HepG2 (cell line): ENCODE data around the gene TRERF1. TPM values are rescaled to one million over a fixed set of nuclear protein-coding genes. Genes with fewer than 3 reads are reported as not detected.

Source experiments
- ATAC-seq: fragments of 200-7000 bp; cut with Tn5 transposase; 3 replicates; pipeline ENCODE4 v1.9.1; 2020; ENCODE audit warnings: mild to moderate bottlenecking, moderate library complexity
- BruUV-seq: library from RNA; stranded (reverse); fragments of 400-500 nt; replicated peaks from 2 replicates; lab custom pipeline; 2021; lab: Mats Ljungman, UMichigan
- CTCF ChIA-PET: fragments of 300-600 bp; formaldehyde crosslinking; extraction: SDS; loops from one replicate; lab custom pipeline; 2021; ENCODE audit warnings: low total read pairs, inconsistent platforms, low intra/inter-chr PET ratio; lab: Yijun Ruan, JAX
- POLR2A ChIA-PET: fragments of 350-600 bp; sonication (Branson Sonifier 250); formaldehyde crosslinking; loops from one replicate; lab custom pipeline; 2020; ENCODE audit warnings: antibody characterized with exemption, inconsistent platforms; lab: Yijun Ruan, JAX
- DNase-seq: peaks from one replicate; pipeline ENCODE4 v3.0.0-alpha.2; 2015; ENCODE audit warnings: low spot score
- FAIRE-seq: peaks from 3 replicates; lab custom pipeline; 2011; peaks lifted over from hg19 to GRCh38; lab: Jason Lieb, UNC
- H2AFZ ChIP-seq: one replicate; pipeline ENCODE4 v1.6.1; 2011; ENCODE audit warnings: low read length, inconsistent platforms
- H3K27ac ChIP-seq: fragments of 300-600 bp; 3 replicates; pipeline ENCODE4 v1.8.0; 2011; ENCODE audit warnings: mixed run types, mild to moderate bottlenecking, mixed read lengths, low read length, inconsistent platforms; ENCODE audit not compliant: insufficient read depth; ENCODE audit errors: extremely low read length
- H3K27me3 ChIP-seq, 2 experiments: fragments of 200-600 bp in 1 of 2; 2 replicates in 1 of 2; 3 replicates in 1 of 2; pipeline versions ENCODE4 v1.6.0 to v1.8.0; 2011; ENCODE audit warnings: low read length in 2 of 2, mild to moderate bottlenecking in 2 of 2, moderate library complexity in 2 of 2, inconsistent platforms in 1 of 2; ENCODE audit not compliant: insufficient read depth in 2 of 2, control insufficient read depth in 1 of 2
- H3K36me3 ChIP-seq, 2 experiments: fragments of 200-600 bp in 1 of 2; replicated peaks in 1 of 2; 2 replicates in 1 of 2; 3 replicates in 1 of 2; pipeline versions ENCODE4 v1.5.1 to v1.8.0; 2011; ENCODE audit warnings: low read length in 2 of 2, inconsistent platforms in 1 of 2; ENCODE audit not compliant: insufficient read depth in 2 of 2, control insufficient read depth in 1 of 2
- H3K4me1 ChIP-seq: 2 replicates; pipeline ENCODE4 v1.5.1; 2012; ENCODE audit warnings: low read length, inconsistent platforms; ENCODE audit not compliant: insufficient read depth
- H3K4me2 ChIP-seq: 2 replicates; pipeline ENCODE4 v1.6.0; 2011; ENCODE audit warnings: low read depth, low read length, inconsistent platforms
- H3K4me3 ChIP-seq, 3 experiments: fragments of 200-600 bp in 1 of 3; sonication (generic), shearing (Covaris generic) in 1 of 3; replicated peaks in 1 of 3; 2 replicates each; pipeline ENCODE4 v1.5.1; 2011 to 2016; ENCODE audit warnings: low read length in 3 of 3, inconsistent platforms in 2 of 3, low read depth in 2 of 3, mild to moderate bottlenecking in 2 of 3, control low read depth in 1 of 3, mixed read lengths in 1 of 3; ENCODE audit not compliant: insufficient read depth in 1 of 3
- H3K79me2 ChIP-seq: one replicate; pipeline ENCODE4 v1.6.1; 2011; ENCODE audit warnings: low read length, inconsistent platforms; ENCODE audit not compliant: insufficient read depth
- H3K9ac ChIP-seq: 2 replicates; pipeline ENCODE4 v1.6.0; 2011; ENCODE audit warnings: mild to moderate bottlenecking, low read depth, low read length, inconsistent platforms; ENCODE audit not compliant: insufficient read depth
- H3K9me3 ChIP-seq: 2 replicates; pipeline ENCODE4 v1.5.1; 2012; ENCODE audit warnings: mild to moderate bottlenecking, low read length
- H4K20me1 ChIP-seq: 2 replicates; pipeline ENCODE4 v1.6.0; 2011; ENCODE audit warnings: inconsistent platforms, mild to moderate bottlenecking, low read length, moderate library complexity; ENCODE audit not compliant: insufficient read depth
- HMGA1 ChIP-seq: sonication (generic); formaldehyde crosslinking; conservative IDR thresholded peaks from 2 replicates; pipeline ENCODE4 v1.4.0; 2020; ENCODE audit warnings: missing genetic modification reagents
- HMGXB4 ChIP-seq, 2 experiments: sonication (generic) in 1 of 2; formaldehyde crosslinking in 1 of 2; IDR thresholded peaks; 2 replicates each; pipeline versions ENCODE4 v1.4.0 to v1.6.1; 2018 to 2020; ENCODE audit warnings: missing genetic modification reagents in 2 of 2, borderline replicate concordance in 1 of 2, low read depth in 1 of 2, mild to moderate bottlenecking in 1 of 2, missing biosample characterization in 1 of 2
- MAX ChIP-seq: IDR thresholded peaks from 2 replicates; pipeline ENCODE4 v1.6.1; 2012; ENCODE audit warnings: inconsistent platforms
- PHF20 ChIP-seq: sonication (generic); formaldehyde crosslinking; IDR thresholded peaks from 2 replicates; pipeline ENCODE4 v1.5.0; 2020; ENCODE audit warnings: mild to moderate bottlenecking, missing genetic modification reagents
- PRPF4 ChIP-seq: fragments of 200-400 bp; formaldehyde crosslinking; IDR thresholded peaks from 2 replicates; pipeline ENCODE4 v1.6.1; 2016; ENCODE audit warnings: low read length, low read depth; ENCODE audit not compliant: poor library complexity, severe bottlenecking
- ZBTB40 ChIP-seq, 2 experiments: fragments of 450-650 bp in 1 of 2; sonication (generic) in 1 of 2; formaldehyde crosslinking in 1 of 2; IDR thresholded peaks; 2 replicates each; pipeline versions ENCODE4 v1.6.1 to v1.8.0; 2016 to 2022; ENCODE audit warnings: antibody characterized with exemption in 1 of 2, mild to moderate bottlenecking in 1 of 2, missing genetic modification reagents in 1 of 2
- ZKSCAN8 ChIP-seq: IDR thresholded peaks from 2 replicates; pipeline ENCODE4 v1.6.1; 2016; ENCODE audit warnings: borderline replicate concordance, missing genetic modification reagents, missing compliant biosample characterization
- ZMAT5 ChIP-seq: sonication (generic); formaldehyde crosslinking; IDR thresholded peaks from 2 replicates; pipeline ENCODE4 v1.5.0; 2020; ENCODE audit warnings: mild to moderate bottlenecking, low read depth, missing genetic modification reagents, borderline replicate concordance
- ZNF235 ChIP-seq: sonication (generic); formaldehyde crosslinking; IDR thresholded peaks from 2 replicates; pipeline ENCODE4 v1.8.1; 2023; ENCODE audit warnings: mild to moderate bottlenecking, missing genetic modification reagents, borderline replicate concordance
- WGBS: methylation state at CpG from one replicate; pipeline ENCODE4 v1.1.6; 2017; ENCODE audit warnings: low lambda C conversion rate; 5-methylcytosine and 5-hydroxymethylcytosine counted together
- in situ Hi-C: cut with HindIII; loops from 2 replicates; pipeline ENCODE4 v1.10.0; 2017; ENCODE audit warnings: low pct_unique_long_range_greater_than_20kb; ENCODE audit not compliant: extremely low pct_ligation_motif_present
- intact Hi-C: fragments of 100-400 bp; cut with micrococcal nuclease; formaldehyde crosslinking; loops from one replicate; pipeline ENCODE4 v1.10.0; 2022; ENCODE audit not compliant: unreplicated experiment
- polyA plus RNA-seq, 8 experiments: library from polyadenylated mRNA; depleted of rRNA in 3 of 8; stranded (reverse) in 7 of 8; unstranded in 1 of 8; fragments of >200 nt; fragmentation: Illumina TruSeq in 4 of 8; extraction: Trizol in 4 of 8; gene quantifications; 2 replicates each; pipeline versions ENCODE4 v1.2.1 to v1.2.3, GENCODE V29; 2011 to 2016; ENCODE audit warnings: low read depth in 4 of 8, missing spikeins in 1 of 8, mixed read lengths in 1 of 8; ENCODE audit not compliant: insufficient read depth in 1 of 8
- total RNA-seq, 5 experiments: library from RNA; depleted of rRNA; stranded (reverse); fragments of >200 nt; fragmentation: Illumina TruSeq; extraction: Trizol; gene quantifications; 2 replicates each; pipeline ENCODE4 v1.2.3, GENCODE V29; 2016; ENCODE audit warnings: low read depth in 1 of 5

Gene TRERF1
- total and polyA plus RNA-seq, 2 of the 13 experiments (the other 11 are each of a cell fraction or from before 2014, with no cell fraction given): 0.02 TPM; not detected in 1

- no peak overlapping the region for H2AFZ ChIP-seq
- no peak overlapping the region for H3K4me3 ChIP-seq
- no peak for DNase-seq
- no peaks in the 10 kb centered on the region for H3K9me3 ChIP-seq
- no TSS peak for BruUV-seq
- H3K27me3 ChIP-seq: peaks cover 2 to 28% of the 10 kb centered on the region in 2 experiments; a peak in 3 of 5 replicates
- H3K79me2 ChIP-seq: no peaks in the 10 kb centered on the region
- no peak for FAIRE-seq
- no peaks in the 10 kb centered on the region for H3K36me3 ChIP-seq
- CTCF ChIA-PET: no interaction called here
- ATAC-seq: no peak
- no peaks in the 10 kb centered on the region for H3K4me1 ChIP-seq
- in situ Hi-C loops (no loop called here), intact Hi-C loops (no loop called here)
- TF ChIP-seq PRPF4 (no peak), ZNF235 (CRISPR knock-in tag) (no peak), HMGXB4 (CRISPR knock-in tag; IDR thresholded peaks at IDR 0.05; ENCODE audit: borderline replicate concordance in 1 of 2, low read depth in 1 of 2) (no peak), HMGA1 (CRISPR knock-in tag) (no peak), ZMAT5 (CRISPR knock-in tag) (no peak), MAX (no peak), ZBTB40 (IDR thresholded peaks at IDR 0.05) (no peak), ZBTB40 (CRISPR knock-in tag; IDR thresholded peaks at IDR 0.05) (no peak), PHF20 (CRISPR knock-in tag) (no peak), ZKSCAN8 (CRISPR knock-in tag) (no peak)
- H3K4me2 ChIP-seq: no peak overlapping the region
- no peaks in the 10 kb centered on the region for H4K20me1 ChIP-seq
- WGBS: 38% methylated on average over 1 of the region's 1 CpG
- POLR2A ChIA-PET: no interaction called here
- no peak overlapping the region for H3K27ac ChIP-seq
- no peak overlapping the region for H3K9ac ChIP-seq
Observed at GRCh38 chr6:42295181-42295580, 156.5 kb downstream of the TRERF1 start.
